Heart right ventricle (tissue), 16 donors: Measurements from ENCODE around the gene NDE1. TPM values are rescaled to one million over a fixed set of nuclear protein-coding genes. Genes with fewer than 3 reads are reported as not detected.

Source experiments
- ATAC-seq, 8 donors: fragments of 200-7000 bp; cut with Tn5 transposase; one replicate each; pipeline ENCODE4 v1.9.1; 2020; ENCODE audit warnings: mild to moderate bottlenecking in 8 of 8, moderate library complexity in 8 of 8, moderate number of reproducible peaks in 1 of 8
- DNase-seq, 2 donors: peaks; one replicate each; pipeline ENCODE4 v3.0.0-alpha.2; 2020
- H3K27ac ChIP-seq, 10 donors: fragments of 200-600 bp; sonication (generic) in 2 of 10; one replicate each; pipeline versions ENCODE4 v1.5.0 to v1.8.0; 2020 to 2022; ENCODE audit warnings: mild to moderate bottlenecking in 3 of 10
- H3K27me3 ChIP-seq, 7 donors: fragments of 200-600 bp; one replicate each; pipeline ENCODE4 v1.8.0; 2021 to 2022; ENCODE audit warnings: mild to moderate bottlenecking in 2 of 7
- H3K36me3 ChIP-seq, 9 donors: fragments of 200-600 bp; sonication (generic) in 1 of 9; one replicate each; pipeline versions ENCODE4 v1.5.0 to v1.8.0; 2020 to 2022; ENCODE audit warnings: mild to moderate bottlenecking in 2 of 9
- H3K4me1 ChIP-seq, 9 donors: fragments of 200-600 bp; sonication (generic) in 1 of 9; one replicate each; pipeline versions ENCODE4 v1.5.0 to v1.8.0; 2020 to 2022; ENCODE audit warnings: mild to moderate bottlenecking in 4 of 9
- H3K4me3 ChIP-seq, 10 donors: fragments of 200-600 bp; sonication (generic) in 2 of 10; one replicate each; pipeline versions ENCODE4 v1.5.0 to v1.8.0; 2020 to 2022; ENCODE audit warnings: mild to moderate bottlenecking in 7 of 10, moderate library complexity in 2 of 10
- H3K9me3 ChIP-seq, 11 donors: fragments of 200-600 bp in 10 of 11; sonication (generic) in 2 of 11; one replicate each; pipeline versions ENCODE4 v1.5.0 to v1.8.0; 2013 to 2022; ENCODE audit warnings: mild to moderate bottlenecking in 2 of 11, control low read depth in 1 of 11, moderate library complexity in 1 of 11
- WGBS, 2 donors: extraction: QIAGEN DNeasy Blood & Tissue Kit; methylation state at CpG; one replicate each; pipeline ENCODE4 v1.1.7; 2013; ENCODE audit warnings: inconsistent platforms in 1 of 2; 5-methylcytosine and 5-hydroxymethylcytosine counted together
- intact Hi-C, 10 donors: fragments of 100-400 bp; cut with DNase I; formaldehyde crosslinking; loops; one replicate each; pipeline versions ENCODE4 v1.11.1 to v1.14.2; 2022
- polyA plus RNA-seq, 2 donors: library from polyadenylated mRNA; stranded (reverse); fragments of 200-250 nt; gene quantifications; one replicate each; pipeline ENCODE4 v1.2.3, GENCODE V29; 2013
- total RNA-seq, 10 donors: library from RNA; stranded (reverse); fragmentation: NEBNext Ultra II Directional in 3 of 10; extraction: Animal tissue kit (Norgen Biotek cat#: 25700) in 3 of 10; gene quantifications; one replicate each; pipeline versions ENCODE4 v1.2.1 to v1.2.4, GENCODE V29; 2021 to 2023
- TF ChIP-seq, protein P1 (sequence below), 9 donors: fragments of 200-600 bp; sonication (generic) in 2 of 9; IDR thresholded peaks; one replicate each; pipeline versions ENCODE4 v1.5.0 to v1.8.0; 2021 to 2022; ENCODE audit warnings: antibody characterized with exemption in 9 of 9, mild to moderate bottlenecking in 5 of 9, moderate library complexity in 1 of 9
- donor health status: Arrhythmogenic right ventricular cardiomyopathy.
- donor health status: ischemic (EF 13 %, LVEDD 7.1; RV severe dilation, severe dysfunction).
- donor health status: healthy with polysubstance abuse.
- donor health status: DM: no; HTN: yes; CAD: no.
- donor health status: DM: no; HTN: no; CAD: no.
- donor health status: ischemic (EF 25% LVEDD 6.9; RV normal size, moderate dysfunction).
- donor health status: ischemic (EF 25% LVEDD 5.7; RV mildly dilated, moderate dysfunction).
- donor health status: healthy.
- donor health status: DM: yes; HTN: yes; CAD: no.
- donor health status: Ischemic cardiomyopathy.
- donor health status: ischemic (EF 35%, LVEDD 5.7; RV mildly dilated, moderate dysfunction).
- donor health status: nonischemic (EF 11% LVEDD 7.7; RV severe dilation, severe dysfunction).
- donor health status: DM: yes; HTN: yes; CAD: no.
- donor health status: PGD.
- donor health status: ischemic (EF 29% LVEDD 5.4; RV normal size, mild dysfunction).
- donor health status: nonischemic (EF 23%, LVEDD 6.1; RV moderate dilation, normal function).

NDE1 gene
- total and polyA plus RNA-seq, 12 donors = 6.0 to 29.0 (median 18.6) TPM

DNA sequence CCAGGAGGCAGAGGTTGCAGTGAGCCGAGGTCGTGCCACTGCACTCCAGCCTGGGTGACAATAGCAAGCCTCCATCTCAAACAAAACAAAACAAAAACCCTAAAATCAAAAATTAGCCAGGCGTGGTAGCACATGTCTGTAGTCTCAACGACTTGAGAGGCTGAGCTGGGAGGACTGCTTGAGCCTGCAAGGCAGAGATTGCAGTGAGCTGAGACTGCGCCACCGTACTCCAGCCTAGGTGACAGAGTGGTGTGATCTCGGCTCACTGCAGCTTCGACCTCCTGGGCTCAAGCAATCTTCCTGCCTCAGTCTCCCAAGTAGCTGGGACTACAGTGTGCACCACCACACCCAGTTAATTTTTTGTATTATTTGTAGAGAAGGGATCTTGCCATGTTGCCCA lies 119.2 kb downstream of the NDE1 start:
- H3K4me1 ChIP-seq = peaks cover 0 to 20% (median 6%) of the 10 kb centered on the region in 9 donors
- no peaks in the 10 kb centered on the region for H3K36me3 ChIP-seq
- H3K4me3 ChIP-seq = no peak overlapping the region
- intact Hi-C loops = loop anchor here in 9 of 10 donors (5.0 to 10.0 kb wide), 7 partner anchors 43 to 428 kb away; no protein-coding TSS in a partner anchor
- peaks cover 0 to 10% (median 0%) of the 10 kb centered on the region in 11 donors for H3K9me3 ChIP-seq
- H3K27me3 ChIP-seq = peaks cover 0 to 5% (median 0%) of the 10 kb centered on the region in 7 donors
- ATAC-seq (no peak), DNase-seq (no peak)
- H3K27ac ChIP-seq = peak overlapping the region in 3 of 10 donors; percentile 9 to 35 (median 31)
- TF ChIP-seq, protein P1, sequence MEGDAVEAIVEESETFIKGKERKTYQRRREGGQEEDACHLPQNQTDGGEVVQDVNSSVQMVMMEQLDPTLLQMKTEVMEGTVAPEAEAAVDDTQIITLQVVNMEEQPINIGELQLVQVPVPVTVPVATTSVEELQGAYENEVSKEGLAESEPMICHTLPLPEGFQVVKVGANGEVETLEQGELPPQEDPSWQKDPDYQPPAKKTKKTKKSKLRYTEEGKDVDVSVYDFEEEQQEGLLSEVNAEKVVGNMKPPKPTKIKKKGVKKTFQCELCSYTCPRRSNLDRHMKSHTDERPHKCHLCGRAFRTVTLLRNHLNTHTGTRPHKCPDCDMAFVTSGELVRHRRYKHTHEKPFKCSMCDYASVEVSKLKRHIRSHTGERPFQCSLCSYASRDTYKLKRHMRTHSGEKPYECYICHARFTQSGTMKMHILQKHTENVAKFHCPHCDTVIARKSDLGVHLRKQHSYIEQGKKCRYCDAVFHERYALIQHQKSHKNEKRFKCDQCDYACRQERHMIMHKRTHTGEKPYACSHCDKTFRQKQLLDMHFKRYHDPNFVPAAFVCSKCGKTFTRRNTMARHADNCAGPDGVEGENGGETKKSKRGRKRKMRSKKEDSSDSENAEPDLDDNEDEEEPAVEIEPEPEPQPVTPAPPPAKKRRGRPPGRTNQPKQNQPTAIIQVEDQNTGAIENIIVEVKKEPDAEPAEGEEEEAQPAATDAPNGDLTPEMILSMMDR (IDR thresholded peaks at IDR 0.05) = no peak
- WGBS, 2 donors = 92 to 95% methylated on average over 8 of the region's 8 CpGs

DNA sequence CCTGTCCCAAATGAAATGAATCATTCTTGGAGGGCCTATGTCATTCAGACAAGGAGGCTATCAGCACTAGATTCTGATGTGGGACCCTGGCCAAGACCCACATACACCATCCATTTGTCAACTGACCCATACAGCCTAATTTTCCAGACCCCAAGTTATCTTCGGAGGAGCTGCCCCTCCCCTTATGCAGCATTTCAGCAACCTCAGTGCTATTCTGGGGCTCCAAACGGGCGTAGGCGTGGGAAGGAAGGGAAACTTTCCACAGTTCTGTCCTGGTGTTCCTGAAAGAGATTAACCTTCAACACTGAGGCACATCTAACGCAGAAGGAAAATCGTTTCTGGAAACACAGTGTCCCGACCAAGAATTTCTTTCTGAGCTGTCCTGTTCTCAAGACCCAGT lies 120.1 kb downstream of the NDE1 start:
- peak overlapping the region in 4 of 10 donors; percentile 5 to 35 (median 20) for H3K27ac ChIP-seq
- H3K4me3 ChIP-seq = no peak overlapping the region
- H3K27me3 ChIP-seq = peaks cover 0 to 5% (median 0%) of the 10 kb centered on the region in 7 donors
- peak; percentile 49 to 87 (median 73) for ATAC-seq
- no peaks in the 10 kb centered on the region for H3K36me3 ChIP-seq
- DNase-seq = peak in 1 of 2 donors; percentile 68
- peaks cover 0 to 20% (median 6%) of the 10 kb centered on the region in 9 donors for H3K4me1 ChIP-seq
- WGBS, 2 donors = 19 to 33% methylated on average over 7 of the region's 7 CpGs
- TF ChIP-seq, protein P1 (IDR thresholded peaks at IDR 0.05) = no peak
- intact Hi-C loops = loop anchor here in 2 of 10 donors (2.0 to 10.0 kb wide), 2 partner anchors 55 to 355 kb away; no protein-coding TSS in a partner anchor
- peaks cover 0 to 10% (median 0%) of the 10 kb centered on the region in 11 donors for H3K9me3 ChIP-seq

DNA sequence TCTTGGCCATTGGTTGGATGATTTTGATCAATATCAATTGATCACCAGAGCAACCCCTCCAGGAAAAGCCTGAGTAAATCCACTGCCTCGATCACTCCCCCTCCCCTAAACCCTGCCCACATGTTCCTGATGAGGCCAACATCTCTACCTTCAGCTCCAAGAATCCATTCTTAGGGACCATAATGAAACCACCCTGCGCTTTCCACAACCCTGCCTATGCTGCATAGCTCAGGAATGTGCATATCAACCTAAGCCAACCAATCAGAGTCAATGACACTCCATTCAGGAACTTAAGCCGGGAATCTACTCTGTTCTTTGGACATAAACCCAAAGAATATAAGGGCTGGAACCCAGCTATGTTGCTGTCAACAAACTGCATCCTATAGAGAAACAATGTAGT lies 120.5 kb downstream of the NDE1 start:
- H3K9me3 ChIP-seq = peaks cover 0 to 10% (median 0%) of the 10 kb centered on the region in 11 donors
- peak in 6 of 8 donors; percentile 22 to 34 (median 25) for ATAC-seq
- H3K27ac ChIP-seq = peak overlapping the region in 3 of 10 donors; percentile 5 to 35 (median 31)
- TF ChIP-seq, protein P1 (IDR thresholded peaks at IDR 0.05) = no peak
- H3K4me3 ChIP-seq = no peak overlapping the region
- peaks cover 0 to 20% (median 6%) of the 10 kb centered on the region in 9 donors for H3K4me1 ChIP-seq
- 52 to 58% methylated on average over 3 of the region's 3 CpGs for WGBS, 2 donors
- no peaks in the 10 kb centered on the region for H3K36me3 ChIP-seq
- DNase-seq = no peak
- H3K27me3 ChIP-seq = peaks cover 0 to 5% (median 0%) of the 10 kb centered on the region in 7 donors
- intact Hi-C loops = loop anchor here in 2 of 10 donors (2.0 to 10.0 kb wide), 2 partner anchors 54 to 354 kb away; no protein-coding TSS in a partner anchor

DNA sequence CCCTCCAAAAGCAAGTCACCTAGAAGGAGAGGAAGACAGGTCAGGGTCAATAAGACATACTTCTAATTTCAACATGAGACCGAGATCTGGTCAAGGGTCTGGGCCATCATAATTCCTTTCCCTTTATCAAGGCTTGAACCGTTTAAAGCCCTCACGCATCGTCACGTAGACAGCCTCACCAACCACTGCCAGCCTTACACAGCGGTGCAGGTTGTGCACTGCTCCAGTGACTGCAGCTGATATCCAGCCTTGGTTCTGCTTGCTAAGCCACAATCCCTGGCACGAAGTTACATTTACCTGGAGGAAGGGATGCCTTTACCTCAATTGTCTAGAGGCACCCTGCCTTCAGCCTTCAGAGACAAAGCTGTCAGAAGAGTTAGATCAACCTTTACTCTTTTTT lies 121.6 kb downstream of the NDE1 start:
- H3K27ac ChIP-seq = no peak overlapping the region
- intact Hi-C loops = loop anchor here in 2 of 10 donors (2.0 to 10.0 kb wide), 2 partner anchors 53 to 353 kb away; no protein-coding TSS in a partner anchor
- H3K36me3 ChIP-seq = no peaks in the 10 kb centered on the region

More for the DNA sequence above, 121.6 kb downstream of the NDE1 start:
- Histone ChIP-seq H3K4me3 (no peak overlapping the region), H3K9me3 (peaks cover 0 to 10% (median 0%) of the 10 kb centered on the region in 11 donors), H3K27me3 (peaks cover 0 to 5% (median 0%) of the 10 kb centered on the region in 7 donors), H3K4me1 (peaks cover 0 to 20% (median 6%) of the 10 kb centered on the region in 9 donors)
- ATAC-seq = no peak
- DNase-seq = no peak
- WGBS, 2 donors = 90 to 92% methylated on average over 7 of the region's 7 CpGs
- TF ChIP-seq, protein P1 (IDR thresholded peaks at IDR 0.05) = no peak
